Measurements from ENCODE around the gene CTNNA3.

The CTNNA3 gene

DNA sequence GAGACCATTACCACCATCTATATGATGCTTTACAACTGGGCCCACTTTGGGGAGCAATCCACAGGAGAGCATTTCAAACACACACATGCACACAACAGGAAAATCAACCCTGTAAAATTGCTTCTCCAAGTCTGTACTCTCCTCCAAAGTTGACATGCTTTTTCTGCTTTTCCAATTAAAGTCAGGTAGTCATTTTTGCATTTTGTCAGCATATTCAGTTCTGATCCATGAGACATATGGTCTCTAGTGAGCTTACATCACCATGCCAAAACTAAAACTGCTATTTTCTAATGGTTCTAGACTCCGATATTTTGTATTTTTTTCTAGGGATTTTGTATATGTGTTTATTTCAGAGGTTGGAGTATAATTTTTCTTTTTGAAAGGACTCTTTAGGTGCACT is 1143.7 kb downstream of the CTNNA3 start:
- H3K27ac Mint-ChIP-seq = no peak overlapping the region
- no peaks in the 10 kb centered on the region for H3K4me1 Mint-ChIP-seq (ENCODE audit: low read depth in 2 of 2)
- peaks cover 6 to 7% of the 10 kb centered on the region in 2 donors for H3K9me3 Mint-ChIP-seq
- no peaks in the 10 kb centered on the region for H3K36me3 Mint-ChIP-seq (ENCODE audit: insufficient read depth)
- no peaks in the 10 kb centered on the region for H3K27me3 Mint-ChIP-seq
- no peak for ATAC-seq (replicated peaks)
- no peak for DNase-seq
- H3K4me3 Mint-ChIP-seq = no peak overlapping the region

DNA sequence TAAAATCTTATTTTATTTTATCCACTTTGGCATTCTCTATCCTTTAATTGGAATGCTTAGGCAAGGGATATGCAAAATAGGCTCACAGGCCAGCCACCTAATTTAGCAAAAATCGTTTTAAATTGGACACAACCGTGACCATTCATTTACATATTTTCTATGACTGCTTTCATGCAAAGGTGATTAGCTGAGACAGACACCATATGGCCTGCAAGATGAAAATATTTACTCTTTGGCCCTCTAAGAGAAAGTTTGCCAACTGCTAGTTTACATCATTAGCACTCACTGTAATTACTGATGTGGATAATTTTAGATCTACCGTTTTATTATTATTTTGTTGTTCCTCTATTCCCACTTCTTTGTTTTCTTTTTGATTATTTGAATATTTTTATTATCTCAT is 1145.6 kb downstream of the CTNNA3 start:
- peaks cover 3 to 7% of the 10 kb centered on the region in 2 donors for H3K9me3 Mint-ChIP-seq
- no peaks in the 10 kb centered on the region for H3K36me3 Mint-ChIP-seq (ENCODE audit: insufficient read depth)
- no peak overlapping the region for H3K4me3 Mint-ChIP-seq
- no peaks in the 10 kb centered on the region for H3K27me3 Mint-ChIP-seq
- no peaks in the 10 kb centered on the region for H3K4me1 Mint-ChIP-seq (ENCODE audit: low read depth in 2 of 2)
- no peak overlapping the region for H3K27ac Mint-ChIP-seq
- ATAC-seq (replicated peaks) (no peak), DNase-seq (no peak)

DNA sequence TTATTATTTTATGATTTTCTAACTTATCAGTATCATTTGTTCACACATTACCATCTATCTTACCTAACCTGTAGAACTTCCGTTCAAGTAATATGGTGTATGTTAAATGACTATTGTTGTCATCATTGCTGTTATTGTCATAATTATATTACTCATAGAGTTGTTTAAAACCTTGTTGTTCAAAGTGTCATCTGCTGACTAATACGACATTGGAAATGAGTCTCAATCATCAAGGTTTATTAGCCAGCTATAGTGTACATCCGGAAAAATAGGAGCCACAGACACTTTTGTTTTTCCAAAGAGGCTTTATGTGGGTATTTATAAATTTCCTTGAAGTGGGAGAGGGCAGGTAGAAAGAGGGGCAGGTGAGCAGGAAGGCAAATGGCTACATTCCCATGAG is 1157.1 kb downstream of the CTNNA3 start:
- Mint-ChIP-seq H3K36me3 (ENCODE audit: insufficient read depth) (no peaks in the 10 kb centered on the region), H3K9me3 (peaks cover 6 to 14% of the 10 kb centered on the region in 2 donors), H3K4me3 (no peak overlapping the region), H3K4me1 (ENCODE audit: low read depth in 2 of 2) (no peaks in the 10 kb centered on the region), H3K27ac (no peak overlapping the region), H3K27me3 (no peaks in the 10 kb centered on the region)
- DNase-seq (no peak), ATAC-seq (replicated peaks) (no peak)

DNA sequence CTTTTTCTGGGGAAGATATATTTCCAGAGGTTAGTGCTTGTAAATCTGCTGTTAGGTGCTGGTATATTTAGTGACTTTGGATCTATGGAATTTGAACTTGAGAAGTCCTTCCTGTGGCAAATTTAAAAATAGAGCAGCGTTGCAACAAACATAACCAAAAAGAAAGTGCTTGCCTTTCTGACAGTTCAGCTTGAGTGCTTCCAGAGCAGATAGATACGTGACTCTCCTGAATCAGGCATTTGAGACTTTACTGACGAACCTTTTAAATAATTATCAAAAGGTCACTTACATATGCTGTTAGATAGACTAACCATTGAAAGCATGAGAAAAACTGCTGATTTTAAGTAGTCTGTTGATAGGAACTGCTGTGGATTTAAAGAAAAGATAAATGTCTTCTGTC is 1157.6 kb downstream of the CTNNA3 start:
- ATAC-seq (replicated peaks) (no peak), DNase-seq (no peak)
- Mint-ChIP-seq H3K27me3 (no peaks in the 10 kb centered on the region), H3K27ac (no peak overlapping the region), H3K4me1 (ENCODE audit: low read depth in 2 of 2) (no peaks in the 10 kb centered on the region), H3K4me3 (no peak overlapping the region), H3K9me3 (peaks cover 6 to 14% of the 10 kb centered on the region in 2 donors), H3K36me3 (ENCODE audit: insufficient read depth) (no peaks in the 10 kb centered on the region)

DNA sequence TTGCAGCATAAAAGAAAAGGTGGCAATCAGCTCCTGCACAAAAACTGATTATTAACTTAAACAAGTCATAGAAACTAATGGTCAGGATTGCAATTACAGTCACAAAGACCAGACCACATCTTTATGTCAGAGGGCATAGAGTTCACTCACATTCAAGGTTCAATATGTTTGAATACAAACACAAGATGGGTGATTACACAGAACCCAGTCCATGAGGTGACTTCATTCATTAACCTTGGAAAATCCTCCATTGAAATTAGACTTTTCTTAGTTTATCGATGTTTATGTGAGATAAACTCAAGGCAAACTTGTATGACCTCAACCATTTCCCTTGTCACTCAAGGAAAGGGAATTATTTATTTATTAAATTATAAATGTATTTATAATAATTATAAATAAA is 1158.8 kb downstream of the CTNNA3 start:
- H3K27ac Mint-ChIP-seq = no peak overlapping the region

DNA sequence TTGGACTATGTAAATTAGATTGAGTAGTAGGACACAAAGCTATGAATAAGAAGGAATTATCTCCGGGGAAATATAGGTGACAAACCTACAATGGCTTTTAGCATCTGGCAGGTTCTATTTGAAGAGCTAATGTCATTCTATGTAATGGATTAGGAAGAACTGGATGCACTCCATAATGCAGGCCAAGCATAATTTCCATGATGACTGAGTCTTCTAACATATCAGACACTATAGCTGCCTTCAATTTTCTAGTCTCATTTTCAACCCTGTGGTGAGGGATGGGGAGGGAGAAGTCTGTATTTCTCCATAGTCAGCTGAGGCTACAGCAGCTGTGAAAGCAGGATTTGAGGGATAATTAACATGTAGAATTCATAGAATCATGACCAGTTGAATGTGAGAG is 1160.6 kb downstream of the CTNNA3 start:
- H3K36me3 Mint-ChIP-seq (ENCODE audit: insufficient read depth) = no peaks in the 10 kb centered on the region
- no peak for ATAC-seq (replicated peaks)
- no peak for DNase-seq
- H3K4me1 Mint-ChIP-seq (ENCODE audit: low read depth in 2 of 2) = no peaks in the 10 kb centered on the region
- no peak overlapping the region for H3K27ac Mint-ChIP-seq
- no peak overlapping the region for H3K4me3 Mint-ChIP-seq
- peaks cover 6% of the 10 kb centered on the region in 2 donors for H3K9me3 Mint-ChIP-seq
- no peaks in the 10 kb centered on the region for H3K27me3 Mint-ChIP-seq

More for the DNA sequence above, 1158.8 kb downstream of the CTNNA3 start:
- Mint-ChIP-seq H3K27me3 (no peaks in the 10 kb centered on the region), H3K9me3 (peaks cover 6 to 14% of the 10 kb centered on the region in 2 donors), H3K36me3 (ENCODE audit: insufficient read depth) (no peaks in the 10 kb centered on the region), H3K4me1 (ENCODE audit: low read depth in 2 of 2) (no peaks in the 10 kb centered on the region), H3K4me3 (no peak overlapping the region)
- no peak for ATAC-seq (replicated peaks)
- no peak for DNase-seq

DNA sequence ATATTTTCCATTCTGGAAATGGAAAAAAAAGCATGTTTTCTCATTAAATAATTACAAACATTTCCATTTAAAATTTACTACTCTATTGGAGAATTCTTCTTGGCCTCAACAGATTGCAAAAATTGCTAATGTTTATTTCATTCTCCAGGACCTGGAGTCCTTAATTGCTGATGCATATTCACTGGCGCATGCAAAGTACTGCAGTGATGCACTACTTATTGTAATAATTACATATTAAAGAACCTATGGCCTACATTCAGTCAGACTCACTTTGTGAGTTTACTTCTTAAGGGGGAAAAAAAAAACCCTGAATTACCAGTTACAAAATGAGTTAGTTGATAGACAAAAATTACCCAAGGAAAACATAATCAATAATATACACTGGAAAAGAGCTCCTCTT is 1161.1 kb downstream of the CTNNA3 start:
- no peak overlapping the region for H3K27ac Mint-ChIP-seq
- no peak overlapping the region for H3K4me3 Mint-ChIP-seq
- H3K36me3 Mint-ChIP-seq (ENCODE audit: insufficient read depth) = no peaks in the 10 kb centered on the region
- no peak for DNase-seq
- H3K9me3 Mint-ChIP-seq = peaks cover 6% of the 10 kb centered on the region in 2 donors
- ATAC-seq (replicated peaks) = no peak
- no peaks in the 10 kb centered on the region for H3K27me3 Mint-ChIP-seq
- no peaks in the 10 kb centered on the region for H3K4me1 Mint-ChIP-seq (ENCODE audit: low read depth in 2 of 2)

DNA sequence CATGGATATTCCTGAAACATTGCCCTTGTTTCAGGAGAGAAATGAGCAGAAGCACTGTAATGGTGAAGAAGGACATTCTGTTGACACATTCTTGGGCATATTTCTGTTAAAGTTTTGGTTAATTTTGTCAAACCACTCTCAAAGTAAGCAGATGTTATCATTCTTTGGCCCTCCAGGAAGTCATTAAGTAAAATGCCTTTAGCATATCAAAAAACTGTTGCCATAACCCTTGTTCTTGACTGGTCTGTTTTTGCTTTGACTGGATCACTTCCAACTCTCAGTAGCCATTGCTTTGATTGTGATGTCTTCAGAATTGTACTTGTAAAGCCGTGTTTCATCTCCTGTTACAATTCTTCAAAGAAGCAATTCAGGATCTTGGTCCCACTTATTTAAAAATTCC is 1174.5 kb downstream of the CTNNA3 start:
- DNase-seq (no peak), ATAC-seq (replicated peaks) (no peak)
- no peak overlapping the region for H3K4me3 Mint-ChIP-seq
- H3K36me3 Mint-ChIP-seq (ENCODE audit: insufficient read depth) = no peaks in the 10 kb centered on the region
- H3K27me3 Mint-ChIP-seq = no peaks in the 10 kb centered on the region
- no peaks in the 10 kb centered on the region for H3K4me1 Mint-ChIP-seq (ENCODE audit: low read depth in 2 of 2)
- no peak overlapping the region for H3K27ac Mint-ChIP-seq
- H3K9me3 Mint-ChIP-seq = peaks cover 0 to 4% of the 10 kb centered on the region in 2 donors

DNA sequence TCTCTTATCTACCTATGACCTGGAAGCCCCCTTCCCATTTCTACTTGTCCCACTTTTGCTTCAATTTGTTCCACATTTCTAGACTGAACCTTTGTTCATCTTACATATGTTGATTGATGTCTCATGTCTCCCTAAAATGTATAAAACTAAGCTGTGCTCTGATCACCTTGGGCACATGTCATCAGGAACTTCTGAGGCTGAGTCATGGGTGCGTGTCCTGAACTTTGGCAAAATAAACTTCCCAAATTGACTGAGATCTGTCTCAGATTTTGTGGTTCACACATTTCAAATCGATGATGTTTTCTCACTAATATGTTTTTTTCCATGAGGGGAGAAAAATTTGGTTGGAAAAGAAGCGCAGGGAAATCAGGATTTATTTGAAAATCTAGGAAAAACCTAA is 1176.4 kb downstream of the CTNNA3 start:
- DNase-seq (no peak), ATAC-seq (replicated peaks) (no peak)
- H3K27me3 Mint-ChIP-seq = no peaks in the 10 kb centered on the region
- H3K9me3 Mint-ChIP-seq = peaks cover 0 to 4% of the 10 kb centered on the region in 2 donors
- no peak overlapping the region for H3K27ac Mint-ChIP-seq
- H3K4me3 Mint-ChIP-seq = no peak overlapping the region
- no peaks in the 10 kb centered on the region for H3K4me1 Mint-ChIP-seq (ENCODE audit: low read depth in 2 of 2)
- no peaks in the 10 kb centered on the region for H3K36me3 Mint-ChIP-seq (ENCODE audit: insufficient read depth)

DNA sequence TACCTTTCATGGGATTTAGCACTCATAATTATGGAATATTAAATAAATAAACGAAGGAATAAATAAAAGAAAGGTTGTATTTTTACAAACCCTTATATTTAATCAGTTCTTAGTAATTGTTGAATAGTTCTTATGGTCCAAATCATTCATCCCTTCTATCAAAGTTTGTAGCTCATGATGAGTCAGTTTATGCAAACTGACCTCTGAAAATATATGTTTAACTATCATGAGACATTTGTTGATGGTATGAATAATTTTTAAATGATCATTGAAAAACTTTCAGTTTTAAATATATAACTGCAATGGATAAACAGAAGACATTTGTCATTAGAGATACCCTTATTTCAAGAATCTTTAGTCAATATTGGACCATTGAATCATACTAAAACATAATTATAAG is 1181.3 kb downstream of the CTNNA3 start:
- Mint-ChIP-seq H3K27ac (no peak overlapping the region), H3K4me3 (no peak overlapping the region), H3K9me3 (peaks cover 0 to 2% of the 10 kb centered on the region in 2 donors), H3K4me1 (ENCODE audit: low read depth in 2 of 2) (no peaks in the 10 kb centered on the region), H3K36me3 (ENCODE audit: insufficient read depth) (no peaks in the 10 kb centered on the region), H3K27me3 (no peaks in the 10 kb centered on the region)
- ATAC-seq (replicated peaks) (no peak), DNase-seq (no peak)

DNA sequence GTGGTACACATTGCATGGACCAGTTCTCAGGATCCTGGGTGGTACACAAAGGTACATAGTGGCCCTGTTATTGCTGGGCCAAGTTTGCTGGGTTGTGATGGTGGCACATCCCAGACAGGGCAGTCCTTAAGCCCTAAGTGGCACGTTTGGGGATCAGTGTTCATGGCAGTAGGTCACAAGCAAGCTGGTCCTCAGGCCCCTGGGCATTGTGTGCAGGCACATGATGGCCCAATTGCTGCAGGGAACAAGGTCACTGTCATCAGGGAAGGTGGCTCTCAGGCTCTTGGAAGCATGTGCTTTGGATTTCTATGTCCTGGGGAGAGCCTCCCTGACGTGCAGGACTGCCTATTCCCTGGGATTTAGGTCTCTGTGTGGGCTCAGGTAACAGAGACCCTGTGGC is 1182.5 kb downstream of the CTNNA3 start:
- H3K27ac Mint-ChIP-seq = no peak overlapping the region
- peaks cover 0 to 2% of the 10 kb centered on the region in 2 donors for H3K9me3 Mint-ChIP-seq
- DNase-seq (no peak), ATAC-seq (replicated peaks) (no peak)
- H3K4me3 Mint-ChIP-seq = no peak overlapping the region
- no peaks in the 10 kb centered on the region for H3K27me3 Mint-ChIP-seq
- H3K4me1 Mint-ChIP-seq (ENCODE audit: low read depth in 2 of 2) = no peaks in the 10 kb centered on the region
- no peaks in the 10 kb centered on the region for H3K36me3 Mint-ChIP-seq (ENCODE audit: insufficient read depth)

DNA sequence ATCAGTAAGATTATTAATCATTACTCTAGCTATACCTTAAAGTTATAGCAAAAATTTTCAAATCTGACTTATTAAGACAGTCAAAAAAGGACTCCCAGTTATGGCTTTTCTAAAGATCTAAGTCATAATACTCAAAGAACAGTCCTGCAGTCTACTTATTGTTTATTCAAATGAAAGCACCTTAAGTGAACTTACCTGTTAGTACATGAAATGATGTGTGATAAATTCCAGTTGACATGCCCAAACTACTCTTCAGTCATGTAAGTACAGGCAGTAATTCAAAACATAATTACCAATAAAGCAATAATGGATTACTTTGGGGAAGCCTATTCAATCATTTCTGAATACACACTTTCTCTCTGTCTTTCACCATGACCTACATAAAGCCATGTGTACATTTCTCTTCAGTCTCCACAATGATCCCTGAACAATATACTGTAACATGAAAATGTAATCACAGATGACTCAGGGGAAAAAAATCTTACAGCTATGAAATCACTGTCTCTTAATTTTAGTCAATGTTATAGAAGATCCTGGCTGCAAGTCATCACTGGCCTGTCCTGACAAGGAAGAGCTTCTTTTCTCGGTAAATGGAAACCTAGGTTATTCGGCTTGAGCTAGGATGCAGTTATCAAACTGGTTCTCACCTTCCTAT is 1190.9 kb downstream of the CTNNA3 start:
- H3K4me3 Mint-ChIP-seq = no peak overlapping the region

DNA sequence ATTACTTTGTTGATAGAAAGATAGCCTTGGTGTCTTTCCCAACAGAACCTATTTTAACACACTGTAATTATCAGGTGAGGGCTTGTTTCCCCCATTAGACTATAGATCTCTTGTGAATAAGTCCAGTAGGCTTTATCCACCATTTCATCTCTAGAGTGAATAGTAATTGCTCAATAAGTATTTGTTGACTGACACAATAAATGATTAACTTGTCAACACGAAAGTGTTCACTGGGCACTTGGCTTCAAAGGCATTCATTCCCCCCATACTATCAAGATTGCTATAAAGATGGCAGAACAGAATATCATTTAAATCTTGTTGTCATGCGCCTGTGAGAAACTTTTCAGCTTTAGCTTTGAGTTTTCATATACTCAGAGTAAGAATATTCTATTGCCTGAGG is 1194.6 kb downstream of the CTNNA3 start:
- ATAC-seq (replicated peaks) (no peak), DNase-seq (no peak)
- no peaks in the 10 kb centered on the region for H3K4me1 Mint-ChIP-seq (ENCODE audit: low read depth in 2 of 2)
- H3K27ac Mint-ChIP-seq = no peak overlapping the region
- no peaks in the 10 kb centered on the region for H3K27me3 Mint-ChIP-seq
- no peak overlapping the region for H3K4me3 Mint-ChIP-seq
- H3K9me3 Mint-ChIP-seq = peaks cover 0 to 6% of the 10 kb centered on the region in 2 donors
- no peaks in the 10 kb centered on the region for H3K36me3 Mint-ChIP-seq (ENCODE audit: insufficient read depth)

More for the DNA sequence above, 1190.9 kb downstream of the CTNNA3 start:
- no peaks in the 10 kb centered on the region for H3K9me3 Mint-ChIP-seq
- no peaks in the 10 kb centered on the region for H3K4me1 Mint-ChIP-seq (ENCODE audit: low read depth in 2 of 2)
- H3K36me3 Mint-ChIP-seq (ENCODE audit: insufficient read depth) = no peaks in the 10 kb centered on the region
- H3K27me3 Mint-ChIP-seq = no peaks in the 10 kb centered on the region
- H3K27ac Mint-ChIP-seq = no peak overlapping the region
- ATAC-seq (replicated peaks) (no peak), DNase-seq (no peak)

DNA sequence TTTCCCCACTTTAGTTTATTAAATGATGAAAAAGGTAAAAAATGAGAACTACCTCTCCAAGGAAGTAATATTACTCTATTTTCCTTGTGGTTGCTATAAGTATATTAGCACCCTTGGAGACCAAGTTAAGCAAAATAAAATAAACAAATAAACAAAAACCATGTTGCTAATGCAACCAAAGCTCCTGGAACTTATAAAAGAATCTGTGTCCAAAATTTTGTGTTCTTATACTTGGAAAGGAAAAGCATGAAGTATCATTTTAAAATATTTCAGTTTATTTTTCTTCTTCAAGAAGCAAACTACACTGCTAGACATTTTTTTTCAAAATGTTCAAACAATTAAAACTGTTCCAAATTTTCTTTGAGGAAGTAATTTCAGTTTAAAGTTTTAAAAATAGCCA is 1212.0 kb downstream of the CTNNA3 start:
- H3K9me3 Mint-ChIP-seq = peaks cover 6 to 13% of the 10 kb centered on the region in 2 donors
- H3K4me1 Mint-ChIP-seq (ENCODE audit: low read depth in 2 of 2) = no peaks in the 10 kb centered on the region
- H3K36me3 Mint-ChIP-seq (ENCODE audit: insufficient read depth) = peaks cover 2% of the 10 kb centered on the region
- H3K27me3 Mint-ChIP-seq = no peaks in the 10 kb centered on the region
- ATAC-seq (replicated peaks) (no peak), DNase-seq (no peak)
- no peak overlapping the region for H3K27ac Mint-ChIP-seq
- no peak overlapping the region for H3K4me3 Mint-ChIP-seq

DNA sequence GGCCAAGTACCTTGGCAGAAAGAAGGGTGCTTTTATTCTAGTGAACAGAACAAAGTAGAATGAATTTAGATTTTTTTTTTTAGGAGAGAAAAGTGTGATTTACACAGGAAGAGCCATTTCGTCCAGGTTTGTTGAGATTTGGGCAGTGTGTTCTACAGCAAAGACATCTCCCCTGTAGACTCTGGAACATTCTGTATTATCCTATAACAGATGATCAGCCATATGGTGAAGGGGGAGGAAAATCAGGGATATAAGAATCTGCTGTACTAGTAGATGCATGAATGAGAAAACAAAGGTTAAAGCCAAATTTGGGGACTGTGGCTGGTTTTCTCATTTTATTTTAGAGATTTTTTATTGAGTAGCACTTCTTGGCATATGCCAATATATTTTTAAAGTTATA is 1223.8 kb downstream of the CTNNA3 start:
- H3K27ac Mint-ChIP-seq = no peak overlapping the region
- DNase-seq (no peak), ATAC-seq (replicated peaks) (no peak)
- H3K9me3 Mint-ChIP-seq = peaks cover 4 to 11% of the 10 kb centered on the region in 2 donors
- H3K4me3 Mint-ChIP-seq = no peak overlapping the region
- no peaks in the 10 kb centered on the region for H3K36me3 Mint-ChIP-seq (ENCODE audit: insufficient read depth)
- H3K27me3 Mint-ChIP-seq = no peaks in the 10 kb centered on the region
- no peaks in the 10 kb centered on the region for H3K4me1 Mint-ChIP-seq (ENCODE audit: low read depth in 2 of 2)

Data from effector memory CD8-positive, alpha-beta T cell (primary cell).